GM12801 (cell line): ENCODE results near the gene NRXN3.

Experiments
- CTCF ChIP-seq: IDR thresholded peaks from one replicate; pipeline ENCODE4 v1.5.1; 2011; ENCODE audit warnings: control low read depth; ENCODE audit not compliant: insufficient read length; ENCODE audit errors: extremely low read depth

Gene NRXN3

GRCh38 chr14:79661752-79662151, 1491.6 kb downstream of the NRXN3 start:
- TF ChIP-seq CTCF: no peak

- TF ChIP-seq CTCF: no peak
Observed at GRCh38 chr14:79663453-79663852, 1493.3 kb downstream of the NRXN3 start.

- TF ChIP-seq CTCF: no peak
Observed at GRCh38 chr14:79665556-79665955, 1495.4 kb downstream of the NRXN3 start.

- TF ChIP-seq CTCF: no peak
Observed at GRCh38 chr14:79668951-79669350, 1498.8 kb downstream of the NRXN3 start.

- no peak for TF ChIP-seq CTCF
Observed at GRCh38 chr14:79670811-79671210, 1500.6 kb downstream of the NRXN3 start.

- TF ChIP-seq CTCF: no peak
Observed at GRCh38 chr14:79680087-79680486, 1509.9 kb downstream of the NRXN3 start.

- no peak for TF ChIP-seq CTCF
Observed at GRCh38 chr14:79686196-79686595, 1516.0 kb downstream of the NRXN3 start.

GRCh38 chr14:79690960-79691359, 1520.8 kb downstream of the NRXN3 start:
- TF ChIP-seq CTCF: no peak
